ENCODE results near the gene C7orf57. TPM values are rescaled to one million over a fixed set of nuclear protein-coding genes. Genes with fewer than 3 reads are reported as not detected.

C7orf57 gene
- total RNA-seq, 1 donor from 2014 or later: not detected

- DNase-seq: no peak
- Mint-ChIP-seq H3K4me1 (ENCODE audit: low read depth, unreplicated experiment) (peaks cover 7% of the 10 kb centered on the region), H3K4me3 (ENCODE audit: unreplicated experiment) (no peak overlapping the region), H3K27me3 (ENCODE audit: unreplicated experiment) (peaks cover 8% of the 10 kb centered on the region), H3K9me3 (ENCODE audit: unreplicated experiment) (no peaks in the 10 kb centered on the region), H3K36me3 (ENCODE audit: unreplicated experiment) (peaks cover 4% of the 10 kb centered on the region), H3K27ac (ENCODE audit: unreplicated experiment) (no peak overlapping the region)
- TF ChIP-seq CTCF (IDR thresholded peaks at IDR 0.05; ENCODE audit: partially characterized antibody, unreplicated experiment): no peak
Measured at GRCh38 chr7:48048113-48048512, 12.8 kb downstream of the C7orf57 start.

GRCh38 chr7:48049850-48050249 lies 14.5 kb downstream of the C7orf57 start:
- Mint-ChIP-seq H3K27me3 (ENCODE audit: unreplicated experiment) (peaks cover 7% of the 10 kb centered on the region), H3K4me1 (ENCODE audit: low read depth, unreplicated experiment) (peaks cover 7% of the 10 kb centered on the region), H3K4me3 (ENCODE audit: unreplicated experiment) (no peak overlapping the region), H3K27ac (ENCODE audit: unreplicated experiment) (no peak overlapping the region), H3K36me3 (ENCODE audit: unreplicated experiment) (peaks cover 4% of the 10 kb centered on the region), H3K9me3 (ENCODE audit: unreplicated experiment) (no peaks in the 10 kb centered on the region)
- TF ChIP-seq CTCF (IDR thresholded peaks at IDR 0.05; ENCODE audit: partially characterized antibody, unreplicated experiment): no peak
- no peak for DNase-seq

- Mint-ChIP-seq H3K27ac (ENCODE audit: unreplicated experiment) (no peak overlapping the region), H3K4me1 (ENCODE audit: low read depth, unreplicated experiment) (peaks cover 7% of the 10 kb centered on the region), H3K9me3 (ENCODE audit: unreplicated experiment) (no peaks in the 10 kb centered on the region), H3K27me3 (ENCODE audit: unreplicated experiment) (peaks cover 4% of the 10 kb centered on the region), H3K4me3 (ENCODE audit: unreplicated experiment) (no peak overlapping the region), H3K36me3 (ENCODE audit: unreplicated experiment) (peaks cover 4% of the 10 kb centered on the region)
- no peak for TF ChIP-seq CTCF (IDR thresholded peaks at IDR 0.05; ENCODE audit: partially characterized antibody, unreplicated experiment)
- DNase-seq: no peak
Measured at GRCh38 chr7:48052748-48053147, 17.4 kb downstream of the C7orf57 start.

GRCh38 chr7:48053736-48054135 lies 18.4 kb downstream of the C7orf57 start:
- DNase-seq: no peak
- no peak overlapping the region for H3K27ac Mint-ChIP-seq (ENCODE audit: unreplicated experiment)
- H3K27me3 Mint-ChIP-seq (ENCODE audit: unreplicated experiment): peaks cover 4% of the 10 kb centered on the region
- no peak overlapping the region for H3K4me3 Mint-ChIP-seq (ENCODE audit: unreplicated experiment)
- H3K36me3 Mint-ChIP-seq (ENCODE audit: unreplicated experiment): no peaks in the 10 kb centered on the region
- H3K4me1 Mint-ChIP-seq (ENCODE audit: low read depth, unreplicated experiment): peaks cover 7% of the 10 kb centered on the region
- no peaks in the 10 kb centered on the region for H3K9me3 Mint-ChIP-seq (ENCODE audit: unreplicated experiment)
- TF ChIP-seq CTCF (IDR thresholded peaks at IDR 0.05; ENCODE audit: partially characterized antibody, unreplicated experiment): no peak

GRCh38 chr7:48058990-48059389 lies 23.6 kb downstream of the C7orf57 start:
- DNase-seq: no peak
- Mint-ChIP-seq H3K27me3 (ENCODE audit: unreplicated experiment) (no peaks in the 10 kb centered on the region), H3K9me3 (ENCODE audit: unreplicated experiment) (peaks cover 1% of the 10 kb centered on the region), H3K36me3 (ENCODE audit: unreplicated experiment) (no peaks in the 10 kb centered on the region), H3K27ac (ENCODE audit: unreplicated experiment) (no peak overlapping the region), H3K4me3 (ENCODE audit: unreplicated experiment) (no peak overlapping the region), H3K4me1 (ENCODE audit: low read depth, unreplicated experiment) (no peaks in the 10 kb centered on the region)
- TF ChIP-seq CTCF (IDR thresholded peaks at IDR 0.05; ENCODE audit: partially characterized antibody, unreplicated experiment): no peak
